Jurkat, Clone E6-1 (cell line): ENCODE measurements around the gene MCM7. TPM values are rescaled to one million over a fixed set of nuclear protein-coding genes. Genes with fewer than 3 reads are reported as not detected.
A peak's percentile ranks its signal among the peaks of the same experiment; 100 is the strongest.
"Not testable (repeated sequence)": the region's sequence is repeated elsewhere in the genome, so short reads cannot be mapped to it uniquely, and the experiment has no call there.

Experiments used
- DNase-seq: peaks from one replicate; pipeline ENCODE4 v3.0.0-alpha.2; 2011; ENCODE audit warnings: low read depth, low spot score
- H3K4me3 ChIP-seq: 2 replicates; pipeline ENCODE4 v1.5.1; 2011; ENCODE audit warnings: mild to moderate bottlenecking, low read length, control low read depth, moderate library complexity
- polyA plus RNA-seq: library from polyadenylated mRNA; unstranded; fragments of >200 nt; gene quantifications from one replicate; pipeline ENCODE4 v1.2.1, GENCODE V29; 2012; ENCODE audit warnings: missing spikeins; ENCODE audit not compliant: insufficient read length, insufficient read depth

MCM7 gene
- 476 TPM for polyA plus RNA-seq

- H3K4me3 ChIP-seq, result peak within 1 kb of the TSS; percentile 96
- DNase-seq, result peak; percentile 95
Measured at GRCh38 chr7:100101016-100101862, at the start of gene MCM7, which contains the start of gene AP4M1. Gene MCM7, minus strand, starts transcription at chr7:100101397. Its CDS starts 103 bp downstream, at chr7:100101294. Gene AP4M1, plus strand, starts transcription at chr7:100101643. Its CDS starts 72 bp downstream, at chr7:100101715.

DNA sequence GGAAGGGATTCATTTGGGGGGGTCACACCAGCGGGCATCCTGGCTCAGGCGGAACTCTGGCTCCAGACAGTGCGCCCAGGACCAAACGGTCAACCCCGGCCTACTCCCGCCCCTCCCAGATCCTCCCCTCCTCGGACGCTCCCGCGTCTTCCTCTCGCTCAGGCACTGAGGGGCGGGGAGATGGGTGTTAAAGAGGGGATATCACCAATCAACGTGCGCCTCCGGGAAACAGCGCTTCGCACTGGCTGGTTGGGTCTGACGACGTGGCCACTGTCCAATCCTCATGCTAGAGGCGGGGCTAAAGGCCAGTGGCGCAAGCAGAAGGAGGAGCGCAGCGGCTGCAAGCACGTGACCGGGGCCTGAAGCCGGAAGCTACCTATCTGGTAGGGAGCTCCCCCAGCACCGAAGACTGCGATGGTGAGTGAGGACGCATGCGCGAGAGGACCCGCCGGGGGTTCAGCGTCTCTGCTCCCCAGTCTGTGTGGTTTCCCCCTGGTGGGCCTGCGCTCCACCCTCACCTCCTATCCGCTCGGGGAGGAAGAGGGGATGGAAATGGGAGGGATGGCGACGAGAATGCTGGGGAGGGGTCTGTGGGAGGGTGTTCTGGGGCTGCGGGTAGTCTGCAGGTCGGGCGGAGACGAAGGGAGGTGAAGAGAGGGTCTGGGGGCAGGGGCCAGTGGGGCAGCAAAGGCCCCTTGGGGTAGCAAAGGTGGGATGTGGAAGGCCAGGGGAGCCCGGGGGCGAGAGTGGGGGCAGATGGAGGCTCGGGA, 47.5 kb upstream of the MCM7 start, which contains the start of gene LAMTOR4:
Gene LAMTOR4, plus strand, starts transcription at position 360 of the 770 bp plus-strand sequence. Its CDS starts 55 bp downstream, at position 415.
- DNase-seq, result peak; percentile 99
- H3K4me3 ChIP-seq, result peak within 1 kb of the TSS; percentile 86

DNA sequence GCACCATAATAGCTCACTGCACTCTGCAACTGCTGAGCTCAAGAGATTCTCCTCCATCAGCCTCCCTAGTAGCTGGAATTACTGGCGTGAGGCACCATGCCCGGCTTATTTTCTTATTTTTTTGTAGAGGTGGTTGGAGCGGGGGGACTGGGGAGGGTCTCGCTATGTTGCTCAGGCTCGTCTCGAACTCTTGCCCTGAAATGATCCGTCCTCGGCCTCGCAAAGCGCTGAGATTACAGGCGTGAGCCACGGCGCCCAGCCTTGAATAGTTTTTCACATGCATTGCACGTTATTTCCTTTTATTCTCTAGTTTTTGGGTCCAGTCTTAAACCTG, 47.0 kb upstream of the MCM7 start:
- no peak for DNase-seq
- H3K4me3 ChIP-seq, result peak overlapping the region; percentile 58

- no peak for DNase-seq
- no peak overlapping the region for H3K4me3 ChIP-seq
Measured at GRCh38 chr7:100147278-100147677, 46.1 kb upstream of the MCM7 start.

DNA sequence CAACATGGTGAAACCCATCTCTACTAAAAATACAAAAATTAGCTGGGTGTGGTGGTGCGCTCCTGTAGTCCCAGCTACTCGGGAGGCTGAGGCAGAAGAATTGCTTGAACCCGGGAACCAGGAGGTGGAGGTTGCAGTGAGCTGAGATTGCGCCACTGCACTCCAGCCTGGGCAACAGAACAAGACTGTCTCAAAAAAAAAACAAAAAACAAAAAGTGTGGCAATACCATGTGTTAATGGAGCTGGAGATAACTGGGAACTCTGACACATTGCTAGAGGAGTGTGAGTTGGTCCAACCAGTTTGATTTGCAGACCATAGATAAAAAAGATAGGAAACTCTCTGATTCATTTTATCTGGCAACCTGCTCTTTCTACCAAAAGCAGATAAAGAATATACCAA, 45.2 kb upstream of the MCM7 start:
- H3K4me3 ChIP-seq, DNase-seq: not testable (repeated sequence)

GRCh38 chr7:100142461-100142860, 41.3 kb upstream of the MCM7 start:
- DNase-seq, result no peak
- H3K4me3 ChIP-seq, result no peak overlapping the region

- no peak overlapping the region for H3K4me3 ChIP-seq
- DNase-seq, result no peak
Measured at GRCh38 chr7:100141555-100141949, 40.4 kb upstream of the MCM7 start.

DNA sequence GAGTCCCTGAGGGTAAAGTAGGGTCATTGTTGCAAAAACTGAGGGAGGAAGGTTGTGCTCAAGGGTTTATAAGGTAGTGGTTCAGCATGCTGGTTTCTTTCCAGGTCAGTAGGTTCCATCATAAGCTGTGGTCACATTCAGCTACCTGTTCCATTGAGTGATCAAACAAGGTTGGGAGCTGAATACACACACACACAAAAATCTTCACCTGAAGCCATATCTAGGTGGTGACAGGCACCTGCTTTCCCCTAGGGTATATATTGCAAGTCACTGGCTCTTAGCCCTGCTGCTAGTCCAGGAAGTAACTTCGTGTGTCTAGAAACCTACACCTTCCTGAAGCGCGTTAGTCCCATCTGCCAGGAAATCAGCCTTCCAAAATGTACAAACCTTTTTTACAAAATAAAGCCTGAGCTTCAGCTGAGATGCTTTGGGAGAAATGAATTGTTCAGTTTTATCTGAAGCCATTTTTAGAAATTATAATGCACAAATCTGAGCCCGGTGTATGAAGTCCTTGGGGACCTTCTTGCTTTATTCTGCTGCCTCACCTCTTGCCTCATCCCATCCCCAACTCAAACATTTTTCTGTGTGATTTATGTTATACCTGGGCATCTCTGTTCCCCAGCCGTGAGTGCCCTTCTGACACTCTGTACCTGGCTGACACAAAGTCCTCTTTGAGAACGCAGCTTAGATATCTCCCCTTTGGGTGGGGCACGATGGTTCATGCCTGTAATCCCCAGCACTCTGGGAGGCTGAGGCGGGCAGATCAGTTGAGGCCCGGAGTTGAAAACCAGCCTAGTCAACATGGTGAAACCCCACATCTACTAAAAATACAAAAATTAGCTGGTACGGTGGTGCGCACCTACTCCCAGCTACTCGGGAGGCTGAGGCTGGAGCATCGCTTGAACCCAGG, 36.9 kb upstream of the MCM7 start:
- no peak for DNase-seq
- H3K4me3 ChIP-seq, result no peak overlapping the region

DNA sequence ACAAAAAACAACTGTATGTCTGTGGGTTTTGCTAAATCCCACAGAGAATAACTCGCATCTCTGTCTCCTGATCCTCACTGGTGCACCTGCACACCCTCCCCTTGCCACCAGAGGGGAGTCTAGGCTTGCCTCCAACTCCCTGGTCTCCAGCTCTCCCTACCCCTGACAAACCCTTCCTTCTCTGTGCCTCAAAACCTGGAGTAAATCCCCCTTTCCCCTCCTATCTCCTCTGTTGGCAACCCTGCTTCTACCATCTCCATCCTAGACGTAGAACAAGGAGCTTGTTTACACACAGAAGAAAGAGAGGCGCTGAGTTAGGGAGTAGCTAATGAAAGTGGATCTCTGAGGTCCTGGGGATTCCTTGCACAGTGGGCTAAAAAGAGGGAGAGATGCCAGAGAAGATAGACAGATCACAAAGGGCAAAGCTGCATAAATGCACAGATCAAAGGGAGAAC, 31.5 kb upstream of the MCM7 start:
- no peak overlapping the region for H3K4me3 ChIP-seq
- peak; percentile 64 for DNase-seq

DNA sequence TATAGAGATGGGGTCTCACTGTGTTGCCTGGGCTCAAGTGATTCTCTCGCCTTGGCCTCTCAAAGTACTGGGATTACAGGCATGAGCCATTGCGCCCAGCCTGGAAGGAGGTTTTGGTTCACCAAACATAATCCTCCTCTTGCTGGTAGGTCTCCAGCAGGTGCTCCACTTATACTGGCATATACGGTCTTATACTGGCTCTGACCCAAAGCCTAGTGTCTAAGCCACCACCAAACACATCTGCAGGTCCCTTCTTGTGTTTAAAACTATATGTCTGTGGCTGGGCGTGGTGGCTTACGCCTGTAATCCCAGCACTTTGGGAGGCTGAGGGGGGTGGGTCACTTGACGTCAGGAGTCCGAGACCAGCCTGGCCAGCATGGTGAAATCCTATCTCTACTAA, 30.9 kb upstream of the MCM7 start:
- H3K4me3 ChIP-seq, result no peak overlapping the region
- DNase-seq, result no peak

- peak; percentile 44 for DNase-seq
- H3K4me3 ChIP-seq, result peak overlapping the region; percentile 27
Measured at GRCh38 chr7:100130608-100131453, 29.6 kb upstream of the MCM7 start.

DNA sequence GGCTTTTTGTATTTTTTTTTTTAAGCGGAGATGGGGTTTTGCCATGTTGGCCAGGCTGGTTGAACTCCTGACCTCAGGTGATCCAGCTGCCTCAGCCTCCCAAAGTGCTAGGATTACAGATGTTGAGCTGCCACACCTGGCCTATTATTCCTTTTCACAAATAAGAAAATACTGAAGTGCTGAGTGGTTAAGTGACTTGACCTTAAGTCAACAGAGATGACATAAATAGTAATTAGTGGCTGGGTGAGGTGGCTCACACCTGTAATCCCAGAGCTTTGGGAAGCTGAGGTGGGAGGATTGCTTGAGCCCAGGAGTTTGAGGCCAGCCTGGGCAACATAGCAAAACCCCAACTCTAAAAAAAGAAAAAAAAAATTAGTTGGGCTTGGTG, 29.0 kb upstream of the MCM7 start:
- DNase-seq, H3K4me3 ChIP-seq: not testable (repeated sequence)

DNA sequence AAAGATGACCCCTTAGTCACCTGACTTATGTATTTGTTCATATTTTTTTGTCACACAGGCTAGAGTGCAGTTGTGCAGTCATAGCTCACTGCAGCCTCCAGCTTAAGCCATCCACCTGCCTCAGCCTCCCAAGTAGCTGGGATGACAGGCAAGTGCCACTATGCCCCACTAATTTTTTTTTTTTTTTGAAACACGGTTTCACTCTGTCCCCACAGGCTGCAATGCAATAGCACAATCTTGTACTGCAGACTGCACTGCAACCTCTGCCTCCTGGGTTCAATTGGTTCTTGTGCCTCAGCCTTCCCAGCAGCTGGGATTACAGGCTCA, 27.4 kb upstream of the MCM7 start:
- no peak overlapping the region for H3K4me3 ChIP-seq
- DNase-seq, result no peak

DNA sequence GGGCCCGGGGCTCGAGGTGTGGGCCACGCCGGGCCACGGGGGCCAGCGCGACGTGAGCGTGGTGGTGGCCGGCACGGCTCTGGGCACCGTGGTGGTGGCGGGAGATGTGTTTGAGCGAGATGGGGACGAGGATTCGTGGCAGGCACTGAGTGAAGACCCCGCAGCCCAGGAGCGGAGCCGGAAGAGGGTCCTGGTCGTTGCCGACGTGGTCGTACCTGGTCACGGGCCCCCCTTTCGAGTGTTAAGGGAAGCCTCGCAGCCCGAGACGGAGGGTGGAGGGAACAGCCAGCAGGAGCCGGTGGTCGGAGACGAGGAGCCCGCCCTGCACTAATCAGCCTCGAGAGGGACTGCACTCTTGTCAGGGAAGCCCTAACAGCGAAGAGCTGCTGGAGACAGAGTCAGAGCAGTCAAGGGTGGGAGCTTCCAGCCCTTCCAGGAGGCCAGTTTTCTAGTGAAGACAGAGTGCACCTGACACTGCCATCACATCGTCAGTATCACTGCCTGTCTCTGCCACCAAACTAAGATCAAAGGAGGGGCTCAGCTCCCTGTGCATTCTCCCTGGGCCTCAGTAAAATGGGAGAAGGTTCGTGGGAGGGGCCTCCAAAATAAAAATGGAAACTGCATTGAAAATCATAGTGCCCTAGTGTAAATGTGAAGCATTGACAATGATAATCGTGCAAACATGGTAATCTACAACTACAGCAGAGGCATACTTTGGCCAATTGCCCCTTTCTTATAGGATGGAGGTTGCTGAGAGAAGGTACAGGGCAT, 26.9 kb upstream of the MCM7 start:
- no peak for DNase-seq
- peak overlapping the region; percentile 92 for H3K4me3 ChIP-seq

GRCh38 chr7:100126931-100127865, 26.0 kb upstream of the MCM7 start, which contains the start of gene MBLAC1:
Gene MBLAC1, plus strand, starts transcription at chr7:100126967. Its CDS starts 429 bp downstream, at chr7:100127396.
- DNase-seq, result peak; percentile 93
- H3K4me3 ChIP-seq, result peak within 1 kb of the TSS; percentile 92

DNA sequence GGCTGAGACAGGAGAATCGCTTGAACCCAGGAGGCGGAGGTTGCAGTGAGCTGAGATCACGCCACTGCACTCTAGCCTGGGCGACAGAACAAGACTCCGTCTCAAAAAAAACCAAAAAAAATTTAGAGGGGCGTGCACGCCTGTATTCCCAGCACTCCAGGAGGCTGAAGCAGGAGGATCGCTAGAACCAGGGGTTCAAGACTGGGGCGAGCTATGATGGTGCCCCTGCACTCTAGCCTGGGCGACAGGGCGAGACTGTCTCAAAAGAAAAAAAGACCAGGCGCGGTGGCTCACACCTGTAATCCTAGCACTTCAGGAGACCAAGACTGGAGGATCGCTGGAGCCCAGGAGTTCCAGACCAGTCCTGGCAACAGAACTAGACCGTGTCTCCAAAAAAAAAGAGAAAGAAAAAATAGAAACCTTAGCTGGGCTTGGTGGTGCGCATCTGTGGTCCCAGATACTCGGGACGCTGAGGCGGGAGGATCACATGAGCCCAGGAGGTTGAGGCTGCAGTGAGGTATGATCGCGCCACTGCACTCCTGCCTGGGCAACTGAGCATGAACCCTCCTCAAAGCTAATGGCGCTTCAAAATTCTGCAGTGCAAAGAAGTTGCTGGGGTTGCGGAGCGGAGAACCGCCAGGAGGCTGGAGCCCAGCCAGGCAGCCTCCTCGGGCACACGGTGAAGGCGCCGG, 25.2 kb upstream of the MCM7 start:
- H3K4me3 ChIP-seq, result peak overlapping the region; percentile 92

More for the DNA sequence above, 25.2 kb upstream of the MCM7 start:
- no peak for DNase-seq
